GM18873 (cell line): ENCODE data around the gene DUSP22.

Source experiments
- ATAC-seq: cut with Tn5 transposase; IDR thresholded peaks from one replicate; pipeline ENCODE4 v1.9.1; 2021; ENCODE audit warnings: mild to moderate bottlenecking, moderate library complexity, moderate number of reproducible peaks; ENCODE audit not compliant: unreplicated experiment, low FRiP score

DUSP22 gene

GRCh38 chr6:347951-348859 lies 55.9 kb downstream of the DUSP22 start:
- no peak for ATAC-seq

GRCh38 chr6:348860-349396 lies 56.6 kb downstream of the DUSP22 start:
- ATAC-seq, result no peak

- ATAC-seq, result no peak
Measured at GRCh38 chr6:349491-349921, 57.2 kb downstream of the DUSP22 start.

- ATAC-seq, result no peak
Measured at GRCh38 chr6:350371-350770, 58.1 kb downstream of the DUSP22 start.

GRCh38 chr6:351011-351866 lies 59.0 kb downstream of the DUSP22 start:
- ATAC-seq, result no peak

GRCh38 chr6:351867-352289 lies 59.6 kb downstream of the DUSP22 start:
- ATAC-seq, result no peak

GRCh38 chr6:352474-352873 lies 60.2 kb downstream of the DUSP22 start:
- ATAC-seq, result no peak

GRCh38 chr6:352896-353470 lies 60.7 kb downstream of the DUSP22 start:
- no peak for ATAC-seq

GRCh38 chr6:353642-354614 lies 61.6 kb downstream of the DUSP22 start:
- ATAC-seq, result no peak

- no peak for ATAC-seq
Measured at GRCh38 chr6:354631-355280, 62.5 kb downstream of the DUSP22 start.

- ATAC-seq, result no peak
Measured at GRCh38 chr6:355373-356208, 63.3 kb downstream of the DUSP22 start.

- no peak for ATAC-seq
Measured at GRCh38 chr6:356828-357251, 64.6 kb downstream of the DUSP22 start.

GRCh38 chr6:357261-357790 lies 65.0 kb downstream of the DUSP22 start:
- no peak for ATAC-seq

- ATAC-seq, result no peak
Measured at GRCh38 chr6:357791-358341, 65.6 kb downstream of the DUSP22 start.

- no peak for ATAC-seq
Measured at GRCh38 chr6:358432-358831, 66.1 kb downstream of the DUSP22 start.

GRCh38 chr6:358847-359246 lies 66.6 kb downstream of the DUSP22 start:
- no peak for ATAC-seq

- ATAC-seq, result no peak
Measured at GRCh38 chr6:359261-360035, 67.2 kb downstream of the DUSP22 start.
